ENCODE data around the gene LPCAT1.

DNA sequence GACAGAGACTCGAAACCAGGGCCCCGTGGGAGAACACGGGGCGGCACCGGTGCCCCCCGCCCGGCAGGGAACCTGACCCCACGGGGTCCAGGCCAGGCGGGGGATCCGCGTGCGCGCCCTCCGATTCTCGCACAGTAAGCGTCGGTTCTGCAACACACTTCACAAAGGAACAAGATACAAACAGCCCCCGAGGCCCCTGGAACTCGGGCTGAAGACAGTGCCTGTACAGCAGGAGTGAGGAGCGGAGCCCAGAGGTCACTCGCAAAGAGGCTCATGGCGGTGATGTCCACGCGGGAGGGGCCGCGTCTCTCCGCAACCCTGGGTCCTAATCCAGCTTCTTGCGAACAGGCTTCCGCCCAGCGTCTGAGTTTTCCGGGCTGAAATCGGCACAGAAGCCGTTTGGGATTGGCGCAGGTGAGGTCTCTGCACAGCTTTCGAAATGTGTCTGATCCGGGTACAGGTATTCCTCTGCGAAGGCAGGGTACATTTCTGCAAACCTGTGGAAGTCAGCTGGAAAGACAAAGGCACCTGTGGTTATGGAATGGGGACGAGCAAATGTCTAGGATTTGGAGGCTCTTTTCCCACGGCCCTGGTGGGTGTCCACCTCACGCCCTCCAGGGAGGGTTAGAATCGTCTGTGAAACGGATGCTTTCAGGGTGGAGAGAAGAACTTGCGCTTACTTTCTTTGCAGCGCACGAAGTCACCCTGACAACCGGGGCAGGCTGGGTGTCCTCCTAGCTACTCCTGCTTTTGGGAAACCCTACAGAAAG lies 60.2 kb downstream of the LPCAT1 start:
- TF ChIP-seq CTCF (conservative IDR thresholded peaks at IDR 0.05; ENCODE audit: low read length) (no peak), EZH2phosphoT487 (IDR thresholded peaks at IDR 0.05; ENCODE audit: borderline replicate concordance) (no peak)

Data from Loucy (cell line).